ENCODE measurements around the gene KLHL21.
"Not testable (repeated sequence)": the region's sequence is repeated elsewhere in the genome, so short reads cannot be mapped to it uniquely, and the experiment has no call there.

The KLHL21 gene

GRCh38 chr1:6614019-6614928 lies 11.6 kb upstream of the KLHL21 start:
- Mint-ChIP-seq H3K27ac (no peak overlapping the region), H3K4me1 (ENCODE audit: low read depth) (peaks cover 23% of the 10 kb centered on the region), H3K9me3 (ENCODE audit: low read depth) (no peaks in the 10 kb centered on the region), H3K27me3 (no peaks in the 10 kb centered on the region), H3K4me3 (peak overlapping the region; percentile 57), H3K36me3 (no peaks in the 10 kb centered on the region)

- Mint-ChIP-seq H3K36me3 (no peaks in the 10 kb centered on the region), H3K27ac (peak within 1 kb of the TSS; percentile 90), H3K4me3 (peak within 1 kb of the TSS; percentile 92), H3K4me1 (ENCODE audit: low read depth) (peaks cover 23% of the 10 kb centered on the region), H3K27me3 (no peaks in the 10 kb centered on the region), H3K9me3 (ENCODE audit: low read depth) (no peaks in the 10 kb centered on the region)
These were observed 10.8 kb upstream of the KLHL21 start, which contains the start of gene PHF13 for GRCh38 chr1:6613361-6614018. Gene PHF13 (plus strand): TSS chr1:6613731. CDS start chr1:6614067, 336 bp downstream.

GRCh38 chr1:6612641-6613360 lies 10.1 kb upstream of the KLHL21 start:
- Mint-ChIP-seq H3K4me1 (ENCODE audit: low read depth) (peaks cover 23% of the 10 kb centered on the region), H3K27ac (peak overlapping the region; percentile 90), H3K27me3 (no peaks in the 10 kb centered on the region), H3K9me3 (ENCODE audit: low read depth) (no peaks in the 10 kb centered on the region), H3K4me3 (peak overlapping the region; percentile 92), H3K36me3 (no peaks in the 10 kb centered on the region)

- H3K36me3 Mint-ChIP-seq = peaks cover 4% of the 10 kb centered on the region
- H3K4me1 Mint-ChIP-seq (ENCODE audit: low read depth) = peaks cover 23% of the 10 kb centered on the region
- peak overlapping the region; percentile 84 for H3K4me3 Mint-ChIP-seq
- H3K9me3 Mint-ChIP-seq (ENCODE audit: low read depth) = no peaks in the 10 kb centered on the region
- H3K27ac Mint-ChIP-seq = peak overlapping the region; percentile 98
- H3K27me3 Mint-ChIP-seq = no peaks in the 10 kb centered on the region
These were observed 1.4 kb upstream of the KLHL21 start for GRCh38 chr1:6603915-6604558.

- Mint-ChIP-seq H3K4me1 (ENCODE audit: low read depth) (peaks cover 28% of the 10 kb centered on the region), H3K36me3 (peaks cover 4% of the 10 kb centered on the region), H3K27ac (peak overlapping the region; percentile 98), H3K9me3 (ENCODE audit: low read depth) (no peaks in the 10 kb centered on the region), H3K4me3 (peak overlapping the region; percentile 84), H3K27me3 (no peaks in the 10 kb centered on the region)
These were observed 707 bp upstream of the KLHL21 start for GRCh38 chr1:6603238-6603914.

GRCh38 chr1:6601923-6602668 lies 573 bp downstream of the KLHL21 start:
- peak overlapping the region; percentile 100 for H3K4me3 Mint-ChIP-seq
- peaks cover 35% of the 10 kb centered on the region for H3K4me1 Mint-ChIP-seq (ENCODE audit: low read depth)
- H3K9me3 Mint-ChIP-seq (ENCODE audit: low read depth) = no peaks in the 10 kb centered on the region
- peaks cover 4% of the 10 kb centered on the region for H3K36me3 Mint-ChIP-seq
- no peaks in the 10 kb centered on the region for H3K27me3 Mint-ChIP-seq
- peak overlapping the region; percentile 98 for H3K27ac Mint-ChIP-seq

- Mint-ChIP-seq H3K4me3 (peak overlapping the region; percentile 100), H3K27ac (peak overlapping the region; percentile 98), H3K4me1 (ENCODE audit: low read depth) (peaks cover 43% of the 10 kb centered on the region), H3K27me3 (no peaks in the 10 kb centered on the region), H3K9me3 (ENCODE audit: low read depth) (no peaks in the 10 kb centered on the region), H3K36me3 (peaks cover 4% of the 10 kb centered on the region)
These were observed 1.4 kb downstream of the KLHL21 start for GRCh38 chr1:6601049-6601922.

GRCh38 chr1:6600410-6601048 lies 2.1 kb downstream of the KLHL21 start:
- peaks cover 50% of the 10 kb centered on the region for H3K4me1 Mint-ChIP-seq (ENCODE audit: low read depth)
- H3K4me3 Mint-ChIP-seq = peak overlapping the region; percentile 100
- no peaks in the 10 kb centered on the region for H3K27me3 Mint-ChIP-seq
- H3K9me3 Mint-ChIP-seq (ENCODE audit: low read depth) = no peaks in the 10 kb centered on the region
- peak overlapping the region; percentile 98 for H3K27ac Mint-ChIP-seq
- H3K36me3 Mint-ChIP-seq = peaks cover 4% of the 10 kb centered on the region

- H3K4me1 Mint-ChIP-seq (ENCODE audit: low read depth) = peaks cover 51% of the 10 kb centered on the region
- peak overlapping the region; percentile 98 for H3K27ac Mint-ChIP-seq
- not testable (repeated sequence) for H3K9me3 Mint-ChIP-seq (ENCODE audit: low read depth)
These were observed 2.7 kb downstream of the KLHL21 start for GRCh38 chr1:6599991-6600390.

GRCh38 chr1:6599141-6599975 lies 3.3 kb downstream of the KLHL21 start:
- peak overlapping the region; percentile 98 for H3K27ac Mint-ChIP-seq
- H3K4me1 Mint-ChIP-seq (ENCODE audit: low read depth) = peaks cover 51% of the 10 kb centered on the region
- no peaks in the 10 kb centered on the region for H3K27me3 Mint-ChIP-seq
- H3K36me3 Mint-ChIP-seq = peaks cover 4% of the 10 kb centered on the region
- peak overlapping the region; percentile 100 for H3K4me3 Mint-ChIP-seq
- no peaks in the 10 kb centered on the region for H3K9me3 Mint-ChIP-seq (ENCODE audit: low read depth)

More at GRCh38 chr1:6599991-6600390, 2.7 kb downstream of the KLHL21 start:
- peak overlapping the region; percentile 100 for H3K4me3 Mint-ChIP-seq
- not testable (repeated sequence) for H3K27me3 Mint-ChIP-seq, H3K36me3 Mint-ChIP-seq

GRCh38 chr1:6597777-6598131 lies 4.9 kb downstream of the KLHL21 start:
- Mint-ChIP-seq H3K4me1 (ENCODE audit: low read depth) (peaks cover 40% of the 10 kb centered on the region), H3K9me3 (ENCODE audit: low read depth) (no peaks in the 10 kb centered on the region), H3K36me3 (peaks cover 6% of the 10 kb centered on the region), H3K4me3 (peak overlapping the region; percentile 100), H3K27ac (no peak overlapping the region), H3K27me3 (no peaks in the 10 kb centered on the region)
